ENCODE results near the gene CYB5D1.
A peak's percentile ranks its signal among the peaks of the same experiment; 100 is the strongest.

Gene CYB5D1

DNA sequence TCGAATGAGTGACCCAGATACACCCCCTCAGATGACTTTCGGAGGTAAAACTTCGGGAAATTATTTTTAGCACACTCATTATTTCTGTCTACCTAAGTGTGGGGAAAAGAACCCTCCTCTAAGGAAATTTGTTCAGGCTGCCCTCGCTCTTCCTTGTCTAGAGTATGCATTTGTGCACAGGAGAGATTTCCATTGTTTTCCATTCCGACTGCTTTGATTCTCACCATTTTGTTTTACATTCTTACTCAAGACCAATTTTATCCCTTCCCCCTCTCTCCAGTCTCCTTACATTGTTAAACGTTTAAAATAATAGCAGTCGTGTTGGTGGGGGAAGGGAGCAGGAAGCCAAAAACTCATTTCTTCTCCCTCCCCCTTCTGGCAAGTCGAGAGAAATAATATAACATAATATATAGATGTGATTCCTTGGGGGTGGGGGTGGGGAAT is 29.3 kb downstream of the CYB5D1 start:
- no peak for DNase-seq

- DNase-seq = peak; percentile 99
Measured at GRCh38 chr17:7887482-7888183, 29.8 kb downstream of the CYB5D1 start.

DNA sequence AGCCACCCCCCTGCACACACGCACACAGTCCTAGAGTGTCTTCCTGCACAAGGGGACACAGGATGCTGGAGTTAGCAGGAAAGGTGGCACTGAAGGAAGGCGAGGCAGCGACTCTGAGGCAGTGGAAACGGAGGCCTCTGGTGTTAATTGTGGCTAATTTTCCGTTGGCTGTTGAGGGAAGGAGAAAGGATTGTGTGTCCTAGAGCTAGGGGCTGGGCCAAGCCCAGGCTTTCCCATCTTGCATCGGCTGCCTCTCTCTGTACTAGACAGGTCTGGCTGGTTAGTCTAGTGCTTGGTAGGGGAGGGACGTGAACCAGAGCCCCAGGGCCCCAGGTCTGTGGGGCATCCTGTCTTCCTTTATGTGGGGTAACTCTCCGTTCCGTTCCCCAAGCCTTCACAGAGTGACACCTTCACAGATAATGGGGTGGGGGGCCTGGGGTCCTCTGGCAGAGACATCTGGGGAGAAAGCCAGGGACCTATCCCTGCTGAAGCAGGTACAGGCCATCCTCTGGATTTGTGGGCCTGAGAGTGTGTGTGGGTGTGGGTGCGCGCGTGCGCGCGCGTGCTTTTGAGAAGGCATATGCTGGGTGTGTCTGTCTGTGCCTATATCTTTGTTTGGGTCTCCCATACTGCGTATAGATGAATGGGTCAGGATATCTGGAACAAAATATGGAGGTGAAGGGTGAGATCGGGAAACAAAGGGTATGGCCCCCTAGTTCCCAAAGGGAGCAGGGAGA is 30.5 kb downstream of the CYB5D1 start, which contains the start of gene CHD3:
CHD3 (plus strand) TSS at position 606 of the 737 bp plus-strand sequence. CDS start 212 bp downstream, outside the sequence.
- peak; percentile 74 for DNase-seq

GRCh38 chr17:7889166-7889955 is 31.6 kb downstream of the CYB5D1 start:
- DNase-seq = peak; percentile 98

DNA sequence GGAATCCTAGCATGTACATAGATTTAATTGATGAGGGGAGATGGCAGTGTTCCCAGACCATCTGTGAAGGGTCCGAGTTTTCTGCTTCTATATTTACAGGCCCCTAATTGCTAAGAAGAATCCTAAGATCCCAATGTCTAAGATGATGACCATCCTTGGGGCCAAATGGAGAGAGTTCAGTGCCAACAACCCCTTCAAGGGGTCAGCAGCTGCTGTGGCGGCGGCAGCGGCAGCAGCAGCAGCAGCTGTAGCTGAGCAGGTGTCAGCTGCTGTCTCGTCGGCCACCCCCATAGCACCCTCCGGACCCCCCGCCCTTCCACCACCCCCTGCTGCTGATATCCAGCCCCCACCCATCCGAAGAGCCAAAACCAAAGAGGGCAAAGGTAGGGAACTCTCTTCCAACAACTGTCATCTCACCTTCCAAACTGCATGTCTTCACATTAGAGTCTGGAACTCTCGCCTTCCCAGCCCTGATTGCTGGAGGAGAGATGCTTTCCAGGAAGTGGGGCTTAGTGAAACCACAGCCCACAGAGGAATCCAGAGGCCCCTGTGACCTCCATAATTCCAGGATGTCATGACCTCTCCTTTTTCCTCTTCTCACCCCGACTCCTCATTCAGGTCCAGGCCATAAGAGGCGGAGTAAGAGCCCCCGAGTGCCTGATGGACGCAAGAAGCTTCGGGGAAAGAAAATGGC is 35.5 kb downstream of the CYB5D1 start:
- DNase-seq = peak; percentile 77

GRCh38 chr17:7894226-7894625 is 36.4 kb downstream of the CYB5D1 start:
- no peak for DNase-seq

DNA sequence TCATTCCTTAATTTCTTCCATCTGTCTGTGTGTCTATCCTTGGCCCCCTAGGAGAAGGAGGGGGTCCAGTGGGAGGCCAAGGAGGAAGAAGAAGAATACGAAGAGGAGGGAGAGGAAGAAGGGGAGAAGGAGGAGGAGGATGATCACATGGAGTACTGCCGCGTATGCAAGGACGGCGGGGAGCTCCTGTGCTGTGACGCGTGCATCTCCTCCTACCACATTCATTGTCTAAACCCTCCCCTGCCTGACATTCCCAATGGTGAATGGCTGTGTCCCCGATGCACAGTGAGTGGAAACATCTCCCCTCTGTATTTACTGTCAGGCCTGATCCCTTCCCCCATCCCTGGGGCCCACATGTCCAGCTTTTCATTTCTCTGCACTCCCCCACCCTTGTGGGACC is 37.1 kb downstream of the CYB5D1 start:
- no peak for DNase-seq

GRCh38 chr17:7897090-7897489 is 39.3 kb downstream of the CYB5D1 start:
- no peak for DNase-seq

DNA sequence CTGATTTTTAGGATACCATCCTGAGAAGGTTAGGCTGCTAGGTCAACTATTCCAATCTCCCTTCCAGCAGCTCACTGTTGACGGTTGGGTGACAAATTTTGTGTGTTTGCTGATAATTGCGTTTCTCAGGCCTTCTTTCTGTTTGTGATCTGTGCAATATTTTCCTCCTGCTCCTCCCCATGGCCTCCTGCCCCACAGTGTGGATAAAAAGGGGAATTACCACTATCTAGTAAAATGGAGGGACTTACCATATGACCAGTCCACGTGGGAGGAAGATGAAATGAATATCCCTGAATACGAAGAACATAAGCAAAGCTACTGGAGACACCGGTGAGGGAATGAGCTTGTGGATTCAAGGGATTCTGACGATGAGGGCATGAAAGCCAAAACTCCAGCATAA is 40.0 kb downstream of the CYB5D1 start:
- peak; percentile 39 for DNase-seq

DNA sequence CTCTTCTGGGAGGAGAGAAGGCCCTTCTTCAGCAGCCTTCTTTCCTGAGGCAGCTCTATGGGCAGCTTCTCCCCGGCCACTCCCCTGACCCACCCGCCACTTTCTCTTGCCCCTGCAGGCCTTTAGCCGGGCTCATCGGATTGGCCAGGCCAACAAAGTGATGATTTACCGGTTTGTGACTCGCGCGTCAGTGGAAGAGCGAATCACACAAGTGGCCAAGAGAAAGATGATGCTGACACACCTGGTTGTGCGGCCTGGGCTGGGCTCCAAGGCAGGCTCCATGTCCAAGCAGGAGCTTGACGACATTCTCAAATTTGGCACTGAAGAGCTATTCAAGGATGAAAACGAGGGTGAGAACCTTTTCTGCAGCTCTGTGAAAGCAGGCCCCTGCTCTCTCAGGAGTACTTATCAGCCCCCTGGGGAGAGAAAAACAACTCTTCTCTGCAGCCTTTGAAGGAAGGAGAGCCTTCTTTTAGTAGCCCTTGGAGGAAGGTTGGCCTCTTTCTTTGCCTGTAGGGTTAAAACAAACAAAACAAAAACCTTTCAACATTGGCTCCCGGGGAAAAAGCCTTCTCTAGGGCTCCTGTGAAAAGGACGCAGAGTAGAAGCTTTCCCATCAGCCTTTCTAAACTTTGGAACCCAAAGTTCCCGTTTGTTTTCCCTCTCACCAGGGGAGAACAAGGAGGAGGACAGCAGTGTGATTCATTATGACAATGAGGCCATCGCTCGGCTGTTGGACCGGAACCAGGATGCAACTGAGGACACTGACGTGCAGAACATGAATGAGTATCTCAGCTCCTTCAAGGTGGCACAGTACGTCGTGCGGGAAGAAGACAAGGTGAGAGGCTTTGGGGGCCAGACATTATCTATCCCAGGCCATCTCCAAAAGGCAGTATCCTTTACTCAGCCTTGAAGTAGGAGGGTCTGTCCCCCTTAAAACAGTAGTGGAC is 45.6 kb downstream of the CYB5D1 start:
- DNase-seq = no peak

DNA sequence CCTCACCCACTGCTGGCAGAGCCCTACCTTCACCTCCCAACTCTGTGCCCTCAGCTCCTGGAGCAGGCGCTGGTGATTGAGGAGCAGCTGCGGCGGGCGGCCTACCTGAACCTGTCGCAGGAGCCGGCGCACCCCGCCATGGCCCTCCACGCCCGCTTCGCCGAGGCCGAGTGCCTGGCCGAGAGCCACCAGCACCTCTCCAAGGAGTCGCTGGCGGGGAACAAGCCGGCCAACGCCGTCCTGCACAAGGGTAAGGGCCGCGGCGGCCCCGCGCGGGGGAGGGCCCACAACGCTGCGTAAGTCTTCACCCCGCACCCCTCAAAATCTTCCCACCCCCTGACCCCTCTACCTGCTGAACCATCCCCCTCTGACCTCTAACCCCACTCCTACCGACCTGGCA is 51.3 kb downstream of the CYB5D1 start:
- no peak for DNase-seq

DNA sequence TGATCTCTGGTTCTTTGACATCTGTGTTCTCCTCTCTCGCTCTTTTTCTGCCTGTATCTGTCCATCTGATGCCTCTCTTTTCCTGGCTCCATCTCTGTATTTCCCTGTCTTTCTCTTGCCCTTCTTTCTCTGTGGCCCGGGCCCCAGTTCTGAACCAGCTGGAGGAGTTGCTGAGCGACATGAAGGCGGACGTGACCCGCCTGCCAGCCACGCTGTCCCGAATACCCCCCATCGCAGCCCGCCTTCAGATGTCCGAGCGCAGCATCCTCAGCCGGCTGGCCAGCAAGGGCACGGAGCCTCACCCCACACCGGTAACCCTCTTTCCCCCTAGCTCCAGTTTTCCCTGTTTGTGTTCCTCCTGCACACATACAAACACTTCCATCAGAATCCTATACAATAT is 52.5 kb downstream of the CYB5D1 start:
- no peak for DNase-seq

DNA sequence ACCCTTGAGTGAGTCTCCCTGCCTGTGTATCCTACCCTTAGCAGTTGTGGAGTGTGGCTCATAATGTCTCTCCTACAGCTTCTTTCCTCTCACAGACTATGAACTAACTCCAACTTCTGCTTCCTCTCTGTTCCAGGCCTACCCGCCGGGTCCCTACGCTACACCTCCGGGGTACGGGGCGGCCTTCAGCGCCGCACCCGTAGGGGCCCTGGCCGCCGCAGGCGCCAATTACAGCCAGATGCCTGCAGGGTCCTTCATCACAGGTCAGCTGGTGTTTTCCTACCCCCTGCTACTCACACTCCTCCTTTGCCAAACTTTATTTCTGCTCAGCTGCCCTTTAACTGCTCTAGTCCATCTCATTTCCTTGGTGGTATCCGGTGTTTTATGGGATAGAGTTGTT is 52.9 kb downstream of the CYB5D1 start:
- no peak for DNase-seq

GRCh38 chr17:7911116-7911515 is 53.3 kb downstream of the CYB5D1 start:
- no peak for DNase-seq
